ENCODE measurements around the gene BTF3L4.

- TF ChIP-seq CTCF (IDR thresholded peaks at IDR 0.05; ENCODE audit: low read length) (no peak), EZH2 (IDR thresholded peaks at IDR 0.05; ENCODE audit: borderline replicate concordance, low read length) (no peak)
These were observed 22.1 kb upstream of the BTF3L4 start for GRCh38 chr1:52034050-52034384.
